ENCODE data around the gene KRT80. TPM values are rescaled to one million over a fixed set of nuclear protein-coding genes. Genes with fewer than 3 reads are reported as not detected.

KRT80 gene
- total RNA-seq, 1 donor from 2014 or later, result 8.6 TPM

- H3K4me1 ChIP-seq, result no peaks in the 10 kb centered on the region
- intact Hi-C loops (cut with DNase I), result no loop called here
- H3K9me3 ChIP-seq, result no peaks in the 10 kb centered on the region
- H3K27me3 ChIP-seq, result no peaks in the 10 kb centered on the region
- no peaks in the 10 kb centered on the region for H3K36me3 ChIP-seq
- no peak for ATAC-seq
- no peak for DNase-seq
- no peak overlapping the region for H3K4me3 ChIP-seq
- TF ChIP-seq, protein P1, sequence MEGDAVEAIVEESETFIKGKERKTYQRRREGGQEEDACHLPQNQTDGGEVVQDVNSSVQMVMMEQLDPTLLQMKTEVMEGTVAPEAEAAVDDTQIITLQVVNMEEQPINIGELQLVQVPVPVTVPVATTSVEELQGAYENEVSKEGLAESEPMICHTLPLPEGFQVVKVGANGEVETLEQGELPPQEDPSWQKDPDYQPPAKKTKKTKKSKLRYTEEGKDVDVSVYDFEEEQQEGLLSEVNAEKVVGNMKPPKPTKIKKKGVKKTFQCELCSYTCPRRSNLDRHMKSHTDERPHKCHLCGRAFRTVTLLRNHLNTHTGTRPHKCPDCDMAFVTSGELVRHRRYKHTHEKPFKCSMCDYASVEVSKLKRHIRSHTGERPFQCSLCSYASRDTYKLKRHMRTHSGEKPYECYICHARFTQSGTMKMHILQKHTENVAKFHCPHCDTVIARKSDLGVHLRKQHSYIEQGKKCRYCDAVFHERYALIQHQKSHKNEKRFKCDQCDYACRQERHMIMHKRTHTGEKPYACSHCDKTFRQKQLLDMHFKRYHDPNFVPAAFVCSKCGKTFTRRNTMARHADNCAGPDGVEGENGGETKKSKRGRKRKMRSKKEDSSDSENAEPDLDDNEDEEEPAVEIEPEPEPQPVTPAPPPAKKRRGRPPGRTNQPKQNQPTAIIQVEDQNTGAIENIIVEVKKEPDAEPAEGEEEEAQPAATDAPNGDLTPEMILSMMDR (IDR thresholded peaks at IDR 0.05), result no peak
- no peak overlapping the region for H3K27ac ChIP-seq
Measured at GRCh38 chr12:52185400-52185967, 6.3 kb downstream of the KRT80 start.

DNA sequence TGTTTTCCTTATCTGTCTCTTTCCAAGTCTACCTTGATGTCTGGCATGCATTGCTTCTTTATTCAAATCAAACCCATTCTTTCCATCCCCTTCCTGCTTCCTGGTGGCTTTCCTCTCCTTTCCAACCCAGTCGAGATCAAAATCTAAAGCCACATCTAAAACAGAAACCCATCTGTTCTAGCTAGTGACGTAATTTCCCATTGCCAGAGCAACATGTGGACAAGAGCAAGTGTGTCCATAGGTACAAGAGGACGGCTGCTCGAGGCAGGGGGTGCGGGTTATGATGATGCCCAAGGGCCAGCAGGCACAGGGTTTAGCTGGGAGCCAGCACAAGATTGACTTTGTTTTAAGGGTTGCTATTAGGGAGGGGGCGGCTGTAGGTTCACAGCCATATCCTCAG, 7.0 kb downstream of the KRT80 start:
- H3K36me3 ChIP-seq, result no peaks in the 10 kb centered on the region
- H3K4me1 ChIP-seq, result no peaks in the 10 kb centered on the region

GRCh38 chr12:52183971-52184370, 7.8 kb downstream of the KRT80 start:
- H3K4me1 ChIP-seq, result no peaks in the 10 kb centered on the region
- no peaks in the 10 kb centered on the region for H3K27me3 ChIP-seq
- DNase-seq (no peak), ATAC-seq (no peak)
- intact Hi-C loops (cut with DNase I), result no loop called here
- H3K36me3 ChIP-seq, result no peaks in the 10 kb centered on the region
- H3K27ac ChIP-seq, result no peak overlapping the region
- H3K4me3 ChIP-seq, result no peak overlapping the region
- no peaks in the 10 kb centered on the region for H3K9me3 ChIP-seq
- TF ChIP-seq, protein P1 (IDR thresholded peaks at IDR 0.05), result no peak

More for the DNA sequence above, 7.0 kb downstream of the KRT80 start:
- intact Hi-C loops (cut with DNase I), result no loop called here
- TF ChIP-seq, protein P1 (IDR thresholded peaks at IDR 0.05), result no peak
- DNase-seq (no peak), ATAC-seq (no peak)
- no peak overlapping the region for H3K27ac ChIP-seq
- no peaks in the 10 kb centered on the region for H3K9me3 ChIP-seq
- H3K27me3 ChIP-seq, result no peaks in the 10 kb centered on the region
- H3K4me3 ChIP-seq, result no peak overlapping the region

DNA sequence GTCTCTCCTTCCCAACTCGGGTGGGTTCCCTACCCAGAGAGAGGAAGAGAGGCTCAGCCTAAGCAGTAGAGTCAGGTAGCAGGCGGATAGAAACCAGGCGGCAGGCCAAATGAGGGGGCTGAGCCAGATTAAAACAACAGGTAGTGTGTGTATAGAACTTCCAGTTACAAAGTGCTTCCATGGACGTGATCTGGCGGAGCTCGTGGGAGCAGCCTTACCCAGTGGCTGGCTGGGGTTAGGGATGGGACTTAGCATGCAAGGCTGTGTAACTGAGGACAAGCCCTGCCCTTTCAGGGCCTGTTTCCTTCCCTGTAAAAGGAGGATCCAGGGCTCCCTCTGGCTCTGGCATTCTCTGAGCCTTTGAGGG, 8.3 kb downstream of the KRT80 start:
- TF ChIP-seq, protein P1 (IDR thresholded peaks at IDR 0.05), result no peak
- DNase-seq (no peak), ATAC-seq (no peak)
- Histone ChIP-seq H3K4me1 (no peaks in the 10 kb centered on the region), H3K9me3 (no peaks in the 10 kb centered on the region), H3K27ac (no peak overlapping the region), H3K36me3 (no peaks in the 10 kb centered on the region), H3K4me3 (no peak overlapping the region), H3K27me3 (no peaks in the 10 kb centered on the region)
- intact Hi-C loops (cut with DNase I), result no loop called here

- H3K27ac ChIP-seq, result no peak overlapping the region
- H3K4me3 ChIP-seq, result no peak overlapping the region
- intact Hi-C loops (cut with DNase I), result no loop called here
- TF ChIP-seq, protein P1 (IDR thresholded peaks at IDR 0.05), result no peak
- H3K27me3 ChIP-seq, result no peaks in the 10 kb centered on the region
- DNase-seq (no peak), ATAC-seq (no peak)
- H3K36me3 ChIP-seq, result no peaks in the 10 kb centered on the region
- H3K4me1 ChIP-seq, result no peaks in the 10 kb centered on the region
- H3K9me3 ChIP-seq, result no peaks in the 10 kb centered on the region
Measured at GRCh38 chr12:52182898-52183543, 8.8 kb downstream of the KRT80 start.

Data from upper lobe of right lung (tissue), 1 donor.